Rectal smooth muscle tissue (tissue), 1 donor: ENCODE results near the gene HIGD1C.
"Not testable (repeated sequence)": the region's sequence is repeated elsewhere in the genome, so short reads cannot be mapped to it uniquely, and the experiment has no call there.

ENCODE experiments used
- H3K27ac ChIP-seq: one replicate; pipeline ENCODE4 v1.7.0; 2013; ENCODE audit warnings: low read depth, low read length, inconsistent platforms
- H3K27me3 ChIP-seq: one replicate; pipeline ENCODE4 v1.7.0; 2013; ENCODE audit warnings: low read length; ENCODE audit not compliant: control insufficient read depth, insufficient read depth
- H3K36me3 ChIP-seq: one replicate; pipeline ENCODE4 v1.7.0; 2013; ENCODE audit warnings: low read length; ENCODE audit not compliant: control insufficient read depth, insufficient read depth
- H3K4me1 ChIP-seq: one replicate; pipeline ENCODE4 v1.7.0; 2013; ENCODE audit warnings: low read length; ENCODE audit not compliant: control insufficient read depth, insufficient read depth
- H3K4me3 ChIP-seq: one replicate; pipeline ENCODE4 v1.7.0; 2013; ENCODE audit warnings: low read length
- H3K9ac ChIP-seq: one replicate; pipeline ENCODE4 v1.7.0; 2013; ENCODE audit warnings: low read length

HIGD1C gene

DNA sequence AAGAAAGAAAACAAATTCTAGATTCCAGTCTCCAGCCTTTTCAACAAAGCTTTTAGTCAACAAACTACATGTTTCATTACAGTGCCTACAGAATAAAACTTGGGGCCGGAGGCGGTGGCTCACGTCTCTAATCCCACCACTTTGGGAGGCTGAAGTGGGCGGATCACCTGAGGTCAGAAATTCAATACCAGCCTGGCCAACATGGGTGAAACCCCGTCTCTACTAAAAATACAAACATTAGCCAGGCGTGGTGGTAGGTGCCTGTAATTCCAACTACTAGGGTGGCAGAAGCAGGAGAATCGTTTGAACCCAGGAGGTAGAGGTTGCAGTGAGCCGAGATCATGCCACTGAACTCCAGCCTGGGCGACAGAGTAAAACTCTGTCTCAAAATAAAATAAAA, 62.1 kb downstream of the HIGD1C start:
- H3K4me1 ChIP-seq, H3K27ac ChIP-seq, H3K4me3 ChIP-seq, H3K27me3 ChIP-seq, H3K9ac ChIP-seq, H3K36me3 ChIP-seq: not testable (repeated sequence)

DNA sequence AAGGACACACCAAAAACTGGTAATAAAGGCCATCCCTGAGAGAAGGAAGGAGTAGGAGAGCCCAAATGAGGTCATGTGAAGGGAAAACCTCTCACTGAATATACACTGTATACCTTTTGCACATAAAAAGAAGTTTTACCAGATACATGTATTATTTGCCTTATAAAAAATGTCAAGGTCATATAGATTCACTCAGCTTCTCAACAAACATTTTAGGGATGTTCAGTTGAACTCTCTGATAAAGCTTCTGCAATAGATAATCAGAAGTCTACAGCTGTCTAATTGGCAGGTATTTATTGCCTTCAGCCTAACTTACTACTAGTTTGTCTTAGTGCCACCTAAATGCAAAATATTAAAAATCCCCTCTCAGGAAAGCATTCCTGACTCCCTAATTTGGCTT, 65.1 kb downstream of the HIGD1C start:
- H3K4me3 ChIP-seq = no peak overlapping the region
- no peaks in the 10 kb centered on the region for H3K36me3 ChIP-seq
- H3K27ac ChIP-seq = no peak overlapping the region
- no peaks in the 10 kb centered on the region for H3K4me1 ChIP-seq
- H3K27me3 ChIP-seq = no peaks in the 10 kb centered on the region
- H3K9ac ChIP-seq = no peak overlapping the region

DNA sequence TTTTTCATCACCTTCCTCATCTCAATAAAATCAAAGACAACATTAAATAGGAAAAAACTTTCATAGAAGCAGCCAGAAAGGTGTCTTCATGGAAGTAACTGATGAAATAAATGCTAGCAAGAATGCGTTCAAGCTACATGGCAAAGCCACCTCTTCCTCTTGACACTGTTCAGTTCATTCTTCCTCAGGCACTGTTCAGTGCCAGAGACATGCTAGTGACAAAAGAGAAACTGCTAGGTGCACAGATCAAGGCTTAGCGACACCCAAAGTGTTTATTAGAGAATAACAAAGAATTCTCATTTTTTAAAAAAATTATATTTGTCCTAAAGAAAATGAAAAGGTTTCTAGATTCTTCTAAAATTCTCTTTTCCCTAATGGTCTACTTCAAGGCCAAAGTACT, 66.6 kb downstream of the HIGD1C start:
- no peak overlapping the region for H3K9ac ChIP-seq
- H3K4me1 ChIP-seq = no peaks in the 10 kb centered on the region
- H3K27me3 ChIP-seq = no peaks in the 10 kb centered on the region
- no peaks in the 10 kb centered on the region for H3K36me3 ChIP-seq
- no peak overlapping the region for H3K4me3 ChIP-seq
- H3K27ac ChIP-seq = no peak overlapping the region

DNA sequence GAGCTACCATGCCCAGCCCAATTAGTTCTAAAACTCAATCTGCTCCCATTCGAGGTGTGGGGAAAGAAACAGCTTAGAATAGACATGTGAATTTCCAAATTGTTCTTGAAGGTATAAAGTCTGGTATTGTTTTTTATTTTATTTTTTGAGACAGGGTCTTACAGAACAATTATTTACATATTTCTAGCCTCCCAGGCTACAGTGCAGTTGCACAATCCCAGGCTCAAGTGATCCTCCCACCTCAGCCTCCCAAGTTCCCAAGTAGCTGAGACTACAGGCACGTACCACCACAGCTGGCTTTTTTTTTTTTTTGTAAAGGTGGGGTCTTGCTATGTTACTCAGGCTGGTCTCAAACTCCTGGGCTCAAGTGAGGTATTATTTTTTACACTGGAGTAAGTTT, 67.6 kb downstream of the HIGD1C start:
- Histone ChIP-seq H3K4me3 (no peak overlapping the region), H3K27ac (no peak overlapping the region), H3K4me1 (no peaks in the 10 kb centered on the region), H3K27me3 (no peaks in the 10 kb centered on the region), H3K9ac (no peak overlapping the region), H3K36me3 (no peaks in the 10 kb centered on the region)
